ENCODE measurements around the gene USP3. TPM values are rescaled to one million over a fixed set of nuclear protein-coding genes. Genes with fewer than 3 reads are reported as not detected.
A peak's percentile ranks its signal among the peaks of the same experiment; 100 is the strongest.

The USP3 gene
- total and polyA plus RNA-seq, 2 of the 13 experiments (the other 11 are each of a cell fraction or from before 2014, with no cell fraction given): 14.3 to 61.2 TPM

GRCh38 chr15:63503739-63504246 is 600 bp upstream of the USP3 start (continued):
- TF ChIP-seq ZFX (CRISPR knock-in tag; IDR thresholded peaks at IDR 0.05; ENCODE audit: low read depth): 0 out of 2 replicates have a peak, but pooled peaks have one; percentile 0
- TF ChIP-seq RCOR2 (CRISPR knock-in tag; IDR thresholded peaks at IDR 0.05): no peak
- no peak for TF ChIP-seq ATF2 (CRISPR knock-in tag; IDR thresholded peaks at IDR 0.05)
- no peak for TF ChIP-seq ZBTB33 (CRISPR knock-in tag; IDR thresholded peaks at IDR 0.05)
- no peak for TF ChIP-seq THYN1 (CRISPR knock-in tag; IDR thresholded peaks at IDR 0.05; ENCODE audit: borderline replicate concordance, low read depth)
- no peak for TF ChIP-seq GZF1 (CRISPR knock-in tag; IDR thresholded peaks at IDR 0.05)
- TF ChIP-seq ZHX1 (CRISPR knock-in tag; IDR thresholded peaks at IDR 0.05; ENCODE audit: low read depth): no peak
- no peak; the same call in 1 of the 2 replicates for TF ChIP-seq E2F2 (CRISPR knock-in tag; IDR thresholded peaks at IDR 0.05; ENCODE audit: borderline replicate concordance)
- TF ChIP-seq ZNF513 (CRISPR knock-in tag; conservative IDR thresholded peaks at IDR 0.05): no peak
- TF ChIP-seq SP2 (CRISPR knock-in tag; IDR thresholded peaks at IDR 0.05): no peak
- no peak; the same call in 1 of the 2 replicates for TF ChIP-seq SMAD3 (CRISPR knock-in tag; IDR thresholded peaks at IDR 0.05)
- no peak for TF ChIP-seq ZNF713 (CRISPR knock-in tag; IDR thresholded peaks at IDR 0.05)
- no peak for TF ChIP-seq RXRA (CRISPR knock-in tag; IDR thresholded peaks at IDR 0.05)
- TF ChIP-seq ZNF710 (CRISPR knock-in tag; IDR thresholded peaks at IDR 0.05; ENCODE audit: borderline replicate concordance): no peak
- peak; percentile 34; the same call in 1 of the 2 replicates for TF ChIP-seq MYPOP (CRISPR knock-in tag; IDR thresholded peaks at IDR 0.05)
- no peak for TF ChIP-seq HES4 (CRISPR knock-in tag; IDR thresholded peaks at IDR 0.05; ENCODE audit: borderline replicate concordance)
- peak; percentile 60 for TF ChIP-seq POLR2G (IDR thresholded peaks at IDR 0.05; ENCODE audit: low read depth, low read length)

Measured in HepG2 (cell line).